DND-41 (cell line): Measurements from ENCODE around the gene PLXNC1.

ENCODE experiments used
- ATAC-seq: fragments of 200-7000 bp; cut with Tn5 transposase; 3 replicates; pipeline ENCODE4 v1.9.1; 2021; ENCODE audit warnings: low read depth; ENCODE audit not compliant: insufficient read depth
- DNase-seq: peaks from one replicate; pipeline ENCODE4 v3.0.0-alpha.2; 2020
- H2AFZ ChIP-seq: 2 replicates; pipeline ENCODE4 v1.6.0; 2012; ENCODE audit warnings: low read depth, low read length
- H3K27ac ChIP-seq: 2 replicates; pipeline ENCODE4 v1.5.1; 2012; ENCODE audit warnings: low read length, inconsistent platforms
- H3K27me3 ChIP-seq: fragments of 200-600 bp; sonication (generic); 2 replicates; pipeline ENCODE4 v1.6.0; 2012; ENCODE audit warnings: low read length, mild to moderate bottlenecking, inconsistent platforms; ENCODE audit not compliant: insufficient read depth, poor library complexity
- H3K36me3 ChIP-seq: 2 replicates; pipeline ENCODE4 v1.5.1; 2012; ENCODE audit warnings: low read length, inconsistent platforms; ENCODE audit not compliant: insufficient read depth
- H3K4me1 ChIP-seq: 2 replicates; pipeline ENCODE4 v1.5.1; 2012; ENCODE audit warnings: mild to moderate bottlenecking, low read length; ENCODE audit not compliant: insufficient read depth
- H3K4me2 ChIP-seq: 2 replicates; pipeline ENCODE4 v1.6.0; 2012; ENCODE audit warnings: mild to moderate bottlenecking, moderate library complexity, low read length, inconsistent platforms; ENCODE audit not compliant: insufficient read depth
- H3K4me3 ChIP-seq, 2 experiments: fragments of 200-600 bp in 1 of 2; shearing (Covaris generic) in 1 of 2; 2 replicates each; pipeline ENCODE4 v1.5.1; 2012 to 2016; ENCODE audit warnings: inconsistent platforms in 2 of 2, low read length in 2 of 2, mild to moderate bottlenecking in 2 of 2, low read depth in 1 of 2, moderate library complexity in 1 of 2
- H3K79me2 ChIP-seq: 2 replicates; pipeline ENCODE4 v1.6.0; 2012; ENCODE audit warnings: low read length, inconsistent platforms; ENCODE audit not compliant: insufficient read depth
- H3K9ac ChIP-seq: 2 replicates; pipeline ENCODE4 v1.6.0; 2012; ENCODE audit warnings: low read depth, mild to moderate bottlenecking, inconsistent platforms, low read length, moderate library complexity
- H3K9me3 ChIP-seq: 2 replicates; pipeline ENCODE4 v1.5.1; 2012; ENCODE audit warnings: low read length, moderate library complexity, mild to moderate bottlenecking, inconsistent platforms; ENCODE audit not compliant: insufficient read depth, severe bottlenecking
- H4K20me1 ChIP-seq: 2 replicates; pipeline ENCODE4 v1.6.0; 2012; ENCODE audit warnings: low read length; ENCODE audit not compliant: insufficient read depth
- EZH2 ChIP-seq: IDR thresholded peaks from 3 replicates; pipeline ENCODE4 v1.6.1; 2012; ENCODE audit warnings: borderline replicate concordance, low read depth, mild to moderate bottlenecking, moderate library complexity, low read length, inconsistent platforms; ENCODE audit not compliant: severe bottlenecking
- TF ChIP-seq, protein P1 (sequence below): IDR thresholded peaks from 2 replicates; pipeline ENCODE4 v1.5.1; 2012; ENCODE audit warnings: borderline replicate concordance, low read length, moderate library complexity, mild to moderate bottlenecking; ENCODE audit not compliant: poor library complexity, severe bottlenecking; ENCODE audit errors: extremely low read depth

PLXNC1 gene

DNA sequence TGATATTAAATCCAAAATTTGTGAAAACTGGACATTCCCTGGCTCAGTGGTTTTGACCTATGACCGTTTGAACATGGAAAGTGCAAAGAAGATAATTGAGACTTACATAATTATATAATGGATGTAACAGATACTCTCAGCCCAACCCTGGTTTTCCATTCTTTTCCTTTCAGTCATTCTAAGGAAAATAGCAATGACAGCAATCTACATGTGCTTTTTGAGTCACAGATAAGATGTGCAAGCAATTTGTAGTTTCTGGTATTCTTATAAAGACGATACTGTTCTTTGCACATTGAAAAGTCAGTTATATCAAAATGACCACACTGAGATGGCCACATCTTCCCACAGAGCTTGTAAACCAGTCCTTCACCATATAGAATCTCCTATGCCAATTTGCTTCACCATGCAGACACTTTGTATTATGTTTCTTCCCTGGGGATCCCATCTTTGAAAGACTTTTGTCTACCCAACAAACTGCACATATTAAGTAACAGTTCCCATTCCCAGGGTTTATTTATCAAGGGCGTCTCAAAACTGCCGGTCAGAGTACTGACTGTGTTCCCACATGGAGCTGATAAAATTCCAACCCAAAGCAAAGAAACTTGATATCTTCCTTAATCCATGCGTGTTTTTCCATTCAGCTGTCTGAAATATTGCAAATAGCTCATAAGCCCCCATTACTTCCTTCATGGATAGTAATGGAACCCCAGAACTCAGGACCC, 34.8 kb downstream of the PLXNC1 start:
- H3K4me2 ChIP-seq = no peak overlapping the region
- H3K27me3 ChIP-seq = no peaks in the 10 kb centered on the region
- H3K36me3 ChIP-seq = no peaks in the 10 kb centered on the region
- H3K9me3 ChIP-seq = no peaks in the 10 kb centered on the region
- H4K20me1 ChIP-seq = no peaks in the 10 kb centered on the region
- no peak overlapping the region for H3K9ac ChIP-seq
- TF ChIP-seq, protein P1, sequence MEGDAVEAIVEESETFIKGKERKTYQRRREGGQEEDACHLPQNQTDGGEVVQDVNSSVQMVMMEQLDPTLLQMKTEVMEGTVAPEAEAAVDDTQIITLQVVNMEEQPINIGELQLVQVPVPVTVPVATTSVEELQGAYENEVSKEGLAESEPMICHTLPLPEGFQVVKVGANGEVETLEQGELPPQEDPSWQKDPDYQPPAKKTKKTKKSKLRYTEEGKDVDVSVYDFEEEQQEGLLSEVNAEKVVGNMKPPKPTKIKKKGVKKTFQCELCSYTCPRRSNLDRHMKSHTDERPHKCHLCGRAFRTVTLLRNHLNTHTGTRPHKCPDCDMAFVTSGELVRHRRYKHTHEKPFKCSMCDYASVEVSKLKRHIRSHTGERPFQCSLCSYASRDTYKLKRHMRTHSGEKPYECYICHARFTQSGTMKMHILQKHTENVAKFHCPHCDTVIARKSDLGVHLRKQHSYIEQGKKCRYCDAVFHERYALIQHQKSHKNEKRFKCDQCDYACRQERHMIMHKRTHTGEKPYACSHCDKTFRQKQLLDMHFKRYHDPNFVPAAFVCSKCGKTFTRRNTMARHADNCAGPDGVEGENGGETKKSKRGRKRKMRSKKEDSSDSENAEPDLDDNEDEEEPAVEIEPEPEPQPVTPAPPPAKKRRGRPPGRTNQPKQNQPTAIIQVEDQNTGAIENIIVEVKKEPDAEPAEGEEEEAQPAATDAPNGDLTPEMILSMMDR = no peak
- no peak for TF ChIP-seq EZH2
- no peaks in the 10 kb centered on the region for H3K4me1 ChIP-seq
- H3K27ac ChIP-seq = no peak overlapping the region
- DNase-seq (no peak), ATAC-seq (no peak)
- H2AFZ ChIP-seq = no peak overlapping the region
- H3K79me2 ChIP-seq = no peaks in the 10 kb centered on the region
- no peak overlapping the region for H3K4me3 ChIP-seq

GRCh38 chr12:94183708-94184379, 35.5 kb downstream of the PLXNC1 start:
- Histone ChIP-seq H3K9ac (no peak overlapping the region), H3K4me2 (no peak overlapping the region), H3K4me3 (no peak overlapping the region), H3K27ac (no peak overlapping the region), H3K9me3 (no peaks in the 10 kb centered on the region), H3K36me3 (no peaks in the 10 kb centered on the region), H2AFZ (no peak overlapping the region), H3K79me2 (no peaks in the 10 kb centered on the region), H4K20me1 (no peaks in the 10 kb centered on the region), H3K4me1 (no peaks in the 10 kb centered on the region), H3K27me3 (no peaks in the 10 kb centered on the region)
- TF ChIP-seq, protein P1 = no peak
- no peak for TF ChIP-seq EZH2
- no peak for ATAC-seq
- no peak for DNase-seq

- no peaks in the 10 kb centered on the region for H3K79me2 ChIP-seq
- no peaks in the 10 kb centered on the region for H3K27me3 ChIP-seq
- no peak overlapping the region for H2AFZ ChIP-seq
- H3K27ac ChIP-seq = no peak overlapping the region
- DNase-seq = peak; percentile 60
- H3K4me1 ChIP-seq = no peaks in the 10 kb centered on the region
- TF ChIP-seq, protein P1 = no peak
- TF ChIP-seq EZH2 = no peak
- no peaks in the 10 kb centered on the region for H3K9me3 ChIP-seq
- H3K4me3 ChIP-seq = no peak overlapping the region
- H3K4me2 ChIP-seq = no peak overlapping the region
- no peak overlapping the region for H3K9ac ChIP-seq
- no peaks in the 10 kb centered on the region for H3K36me3 ChIP-seq
- no peaks in the 10 kb centered on the region for H4K20me1 ChIP-seq
- ATAC-seq = peak; percentile 95
These were observed 36.8 kb downstream of the PLXNC1 start for GRCh38 chr12:94184995-94185719.
